ENCODE measurements around the gene CYFIP2.

Gene CYFIP2

GRCh38 chr5:157279605-157280239 is 13.8 kb downstream of the CYFIP2 start:
- H3K27me3 ChIP-seq (ENCODE audit: control insufficient read depth, insufficient read depth, low read length) = no peaks in the 10 kb centered on the region
- H3K36me3 ChIP-seq (ENCODE audit: insufficient read depth, low read length) = no peaks in the 10 kb centered on the region
- peaks cover 10% of the 10 kb centered on the region for H3K4me1 ChIP-seq (ENCODE audit: control insufficient read depth, insufficient read depth, low read length)
- no peak overlapping the region for H3K4me3 ChIP-seq (ENCODE audit: low read length)
- H3K9me3 ChIP-seq (replicated peaks; ENCODE audit: low read length) = no peaks in the 10 kb centered on the region
- H3K9ac ChIP-seq (ENCODE audit: low read depth, low read length) = no peak overlapping the region
- H3K4me2 ChIP-seq (ENCODE audit: low read length) = no peak overlapping the region

GRCh38 chr5:157280927-157281326 is 15.0 kb downstream of the CYFIP2 start:
- Histone ChIP-seq H3K4me3 (ENCODE audit: low read length) (no peak overlapping the region), H3K9me3 (replicated peaks; ENCODE audit: low read length) (no peaks in the 10 kb centered on the region), H3K36me3 (ENCODE audit: insufficient read depth, low read length) (no peaks in the 10 kb centered on the region), H3K27me3 (ENCODE audit: control insufficient read depth, insufficient read depth, low read length) (no peaks in the 10 kb centered on the region), H3K4me2 (ENCODE audit: low read length) (peak overlapping the region; percentile 33), H3K4me1 (ENCODE audit: control insufficient read depth, insufficient read depth, low read length) (peaks cover 10% of the 10 kb centered on the region), H3K9ac (ENCODE audit: low read depth, low read length) (no peak overlapping the region)

DNA sequence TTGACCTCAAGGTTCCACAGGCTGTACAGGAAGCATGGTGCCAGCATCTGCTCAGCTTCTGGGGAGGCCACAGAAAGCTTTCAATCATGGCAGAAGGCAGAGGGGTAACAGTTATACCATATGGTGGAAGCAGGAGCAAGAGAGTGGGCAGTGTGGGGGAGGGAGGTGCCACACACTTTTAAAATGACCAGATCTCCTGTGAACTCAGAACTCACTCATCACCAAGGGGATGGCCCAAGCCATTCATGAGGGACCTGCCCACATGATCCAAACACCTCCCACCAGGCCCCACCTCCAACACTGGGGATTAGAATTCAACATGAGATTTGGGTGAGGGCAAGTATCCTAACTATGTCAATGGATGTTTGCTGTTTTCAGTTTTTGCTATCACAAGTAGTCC is 16.2 kb downstream of the CYFIP2 start:
- Histone ChIP-seq H3K4me1 (ENCODE audit: control insufficient read depth, insufficient read depth, low read length) (peaks cover 10% of the 10 kb centered on the region), H3K9ac (ENCODE audit: low read depth, low read length) (no peak overlapping the region), H3K36me3 (ENCODE audit: insufficient read depth, low read length) (no peaks in the 10 kb centered on the region), H3K4me2 (ENCODE audit: low read length) (no peak overlapping the region), H3K27me3 (ENCODE audit: control insufficient read depth, insufficient read depth, low read length) (no peaks in the 10 kb centered on the region), H3K9me3 (replicated peaks; ENCODE audit: low read length) (no peaks in the 10 kb centered on the region), H3K4me3 (ENCODE audit: low read length) (no peak overlapping the region)

GRCh38 chr5:157283434-157283833 is 17.5 kb downstream of the CYFIP2 start:
- no peak overlapping the region for H3K4me3 ChIP-seq (ENCODE audit: low read length)
- H3K9me3 ChIP-seq (replicated peaks; ENCODE audit: low read length) = no peaks in the 10 kb centered on the region
- no peak overlapping the region for H3K9ac ChIP-seq (ENCODE audit: low read depth, low read length)
- peaks cover 10% of the 10 kb centered on the region for H3K4me1 ChIP-seq (ENCODE audit: control insufficient read depth, insufficient read depth, low read length)
- no peaks in the 10 kb centered on the region for H3K27me3 ChIP-seq (ENCODE audit: control insufficient read depth, insufficient read depth, low read length)
- H3K4me2 ChIP-seq (ENCODE audit: low read length) = no peak overlapping the region
- H3K36me3 ChIP-seq (ENCODE audit: insufficient read depth, low read length) = no peaks in the 10 kb centered on the region

GRCh38 chr5:157284458-157285212 is 18.7 kb downstream of the CYFIP2 start:
- Histone ChIP-seq H3K9me3 (replicated peaks; ENCODE audit: low read length) (no peaks in the 10 kb centered on the region), H3K4me1 (ENCODE audit: control insufficient read depth, insufficient read depth, low read length) (peaks cover 10% of the 10 kb centered on the region), H3K4me2 (ENCODE audit: low read length) (no peak overlapping the region), H3K4me3 (ENCODE audit: low read length) (no peak overlapping the region), H3K27me3 (ENCODE audit: control insufficient read depth, insufficient read depth, low read length) (no peaks in the 10 kb centered on the region), H3K9ac (ENCODE audit: low read depth, low read length) (no peak overlapping the region), H3K36me3 (ENCODE audit: insufficient read depth, low read length) (no peaks in the 10 kb centered on the region)

GRCh38 chr5:157285310-157286035 is 19.6 kb downstream of the CYFIP2 start:
- Histone ChIP-seq H3K9ac (ENCODE audit: low read depth, low read length) (no peak overlapping the region), H3K27me3 (ENCODE audit: control insufficient read depth, insufficient read depth, low read length) (no peaks in the 10 kb centered on the region), H3K36me3 (ENCODE audit: insufficient read depth, low read length) (no peaks in the 10 kb centered on the region), H3K4me2 (ENCODE audit: low read length) (no peak overlapping the region), H3K4me3 (ENCODE audit: low read length) (no peak overlapping the region), H3K9me3 (replicated peaks; ENCODE audit: low read length) (no peaks in the 10 kb centered on the region), H3K4me1 (ENCODE audit: control insufficient read depth, insufficient read depth, low read length) (peaks cover 12% of the 10 kb centered on the region)

DNA sequence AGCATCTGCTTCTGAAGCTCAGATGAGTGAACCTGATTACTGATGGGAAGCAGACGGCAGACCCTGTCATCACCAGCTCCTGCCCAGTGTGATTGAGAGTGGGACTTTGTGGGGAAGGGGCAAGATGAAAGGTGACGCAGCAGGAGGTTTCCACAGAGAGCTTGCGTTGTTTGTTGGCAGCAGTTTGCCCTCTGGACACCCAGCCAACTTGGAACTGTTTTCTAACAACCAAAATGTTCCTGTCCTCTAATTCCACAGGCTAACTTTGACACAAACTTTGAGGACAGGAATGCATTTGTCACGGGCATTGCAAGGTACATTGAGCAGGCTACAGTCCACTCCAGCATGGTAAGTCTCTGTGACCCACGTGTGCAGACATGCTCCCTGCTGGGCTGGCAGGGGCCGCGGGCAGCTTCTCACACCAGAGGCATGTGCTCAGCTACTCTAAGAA is 20.9 kb downstream of the CYFIP2 start:
- H3K9ac ChIP-seq (ENCODE audit: low read depth, low read length) = no peak overlapping the region
- H3K36me3 ChIP-seq (ENCODE audit: insufficient read depth, low read length) = no peaks in the 10 kb centered on the region
- no peak overlapping the region for H3K4me3 ChIP-seq (ENCODE audit: low read length)
- H3K9me3 ChIP-seq (replicated peaks; ENCODE audit: low read length) = no peaks in the 10 kb centered on the region
- H3K4me1 ChIP-seq (ENCODE audit: control insufficient read depth, insufficient read depth, low read length) = peaks cover 13% of the 10 kb centered on the region
- no peak overlapping the region for H3K4me2 ChIP-seq (ENCODE audit: low read length)
- H3K27me3 ChIP-seq (ENCODE audit: control insufficient read depth, insufficient read depth, low read length) = no peaks in the 10 kb centered on the region

DNA sequence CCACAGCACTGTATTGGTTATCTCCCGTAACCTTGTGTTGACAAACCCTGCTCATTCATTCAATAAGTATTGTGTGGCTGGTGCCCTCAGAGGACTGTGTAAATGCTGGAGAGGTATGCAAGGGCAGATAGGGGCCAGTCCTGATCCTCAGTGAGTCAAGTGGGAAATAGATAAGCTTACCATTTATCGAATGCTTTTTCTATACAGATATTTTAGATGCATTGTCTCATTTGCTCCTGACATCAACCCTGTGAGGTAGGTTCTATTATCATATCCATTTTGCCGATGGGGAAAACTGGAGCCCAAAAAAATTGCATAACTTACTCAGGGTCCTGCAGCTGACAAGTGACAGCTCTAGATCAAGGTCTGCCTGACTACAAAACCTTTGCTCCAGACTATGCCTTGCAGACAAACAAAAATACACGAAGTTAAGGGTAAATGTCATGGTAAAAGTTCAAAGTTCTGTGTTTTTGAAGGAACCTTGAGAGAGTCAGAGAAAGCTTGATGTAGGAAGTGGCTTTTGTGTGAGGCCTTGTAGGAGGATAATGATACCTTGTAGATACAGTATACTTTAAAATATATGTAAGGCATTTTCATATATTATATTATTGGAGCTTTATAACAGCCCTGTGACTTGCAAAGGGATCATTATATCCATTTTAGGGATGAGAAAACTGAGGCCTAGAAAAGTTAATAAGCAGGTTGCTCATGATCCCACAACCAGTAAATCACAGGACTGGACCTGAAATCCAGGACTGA is 22.7 kb downstream of the CYFIP2 start:
- no peak overlapping the region for H3K9ac ChIP-seq (ENCODE audit: low read depth, low read length)
- no peaks in the 10 kb centered on the region for H3K27me3 ChIP-seq (ENCODE audit: control insufficient read depth, insufficient read depth, low read length)
- H3K36me3 ChIP-seq (ENCODE audit: insufficient read depth, low read length) = no peaks in the 10 kb centered on the region
- H3K4me3 ChIP-seq (ENCODE audit: low read length) = no peak overlapping the region
- no peak overlapping the region for H3K4me2 ChIP-seq (ENCODE audit: low read length)
- H3K9me3 ChIP-seq (replicated peaks; ENCODE audit: low read length) = no peaks in the 10 kb centered on the region
- H3K4me1 ChIP-seq (ENCODE audit: control insufficient read depth, insufficient read depth, low read length) = peaks cover 13% of the 10 kb centered on the region

DNA sequence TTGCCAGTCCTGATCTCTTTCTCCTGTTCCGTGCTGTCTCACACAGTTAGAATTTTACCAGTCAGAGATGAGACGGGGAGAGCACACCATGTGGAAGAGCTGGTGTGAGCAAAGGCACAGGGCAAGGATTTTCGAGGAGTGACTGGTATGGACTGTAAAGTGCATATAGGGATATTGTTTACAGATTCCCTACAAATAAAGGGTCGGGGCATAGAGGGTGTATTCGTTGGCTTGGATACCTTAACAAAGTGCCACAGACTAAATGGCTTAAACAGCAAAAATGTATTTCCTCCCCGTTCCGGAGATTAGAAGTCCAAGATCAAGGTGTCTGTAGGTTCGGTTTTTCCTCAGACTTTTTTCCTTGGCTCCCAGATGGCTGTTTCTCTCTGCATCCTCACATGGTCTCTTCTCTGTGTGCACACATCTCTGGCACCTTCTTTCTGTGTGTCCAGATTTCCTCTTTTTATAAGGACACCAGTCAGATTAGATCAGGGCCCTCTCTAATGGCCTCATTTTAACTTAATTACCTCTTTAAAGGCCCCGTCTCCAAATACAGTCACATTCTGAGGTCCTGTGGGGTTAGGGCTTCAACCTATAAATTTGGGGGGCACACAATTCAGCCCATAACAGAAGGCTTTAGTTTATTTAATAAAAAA is 23.4 kb downstream of the CYFIP2 start:
- Histone ChIP-seq H3K36me3 (ENCODE audit: insufficient read depth, low read length) (no peaks in the 10 kb centered on the region), H3K9ac (ENCODE audit: low read depth, low read length) (no peak overlapping the region), H3K4me3 (ENCODE audit: low read length) (no peak overlapping the region), H3K27me3 (ENCODE audit: control insufficient read depth, insufficient read depth, low read length) (no peaks in the 10 kb centered on the region), H3K4me2 (ENCODE audit: low read length) (no peak overlapping the region), H3K4me1 (ENCODE audit: control insufficient read depth, insufficient read depth, low read length) (peaks cover 13% of the 10 kb centered on the region), H3K9me3 (replicated peaks; ENCODE audit: low read length) (no peaks in the 10 kb centered on the region)

DNA sequence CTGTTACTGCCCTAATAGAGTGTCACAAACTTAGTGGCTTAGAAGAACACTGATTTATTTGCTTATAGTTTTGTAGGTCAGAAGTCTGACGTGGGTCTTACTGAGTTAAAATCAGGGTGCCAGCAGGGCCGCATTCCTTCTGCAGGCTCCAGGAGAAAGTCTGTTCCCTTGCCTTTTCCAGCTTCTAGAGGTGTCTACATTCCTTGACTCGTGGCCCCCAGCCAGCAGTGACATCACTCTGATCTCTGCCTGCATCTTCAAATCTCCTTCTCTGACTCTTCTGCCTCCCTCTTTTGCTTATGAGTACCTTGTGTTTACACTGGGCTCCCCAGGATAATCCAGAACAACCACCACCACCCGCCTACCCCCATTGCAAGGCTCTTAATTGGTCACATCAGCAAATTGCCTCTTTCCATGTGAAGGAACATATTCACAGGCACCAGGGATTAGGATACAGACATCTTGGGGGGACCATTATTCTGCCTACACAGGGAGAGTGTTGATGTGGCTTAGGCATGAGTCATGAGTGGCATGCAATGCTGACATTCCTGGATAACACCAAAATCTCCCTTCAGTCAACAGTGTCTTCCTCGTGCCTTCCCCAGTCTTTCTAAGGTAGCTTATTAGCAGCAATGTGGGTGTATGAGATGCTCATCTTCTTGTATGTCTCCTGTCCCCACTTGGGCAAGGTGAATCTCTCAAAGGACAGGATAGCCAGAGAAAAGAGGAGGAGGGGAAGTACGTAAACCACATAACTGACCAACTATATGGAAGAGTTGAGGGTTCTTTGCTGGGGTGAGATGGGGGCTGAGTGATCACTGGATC is 24.4 kb downstream of the CYFIP2 start:
- H3K27me3 ChIP-seq (ENCODE audit: control insufficient read depth, insufficient read depth, low read length) = no peaks in the 10 kb centered on the region
- peaks cover 13% of the 10 kb centered on the region for H3K4me1 ChIP-seq (ENCODE audit: control insufficient read depth, insufficient read depth, low read length)
- H3K4me3 ChIP-seq (ENCODE audit: low read length) = no peak overlapping the region
- H3K4me2 ChIP-seq (ENCODE audit: low read length) = no peak overlapping the region
- no peaks in the 10 kb centered on the region for H3K36me3 ChIP-seq (ENCODE audit: insufficient read depth, low read length)
- no peaks in the 10 kb centered on the region for H3K9me3 ChIP-seq (replicated peaks; ENCODE audit: low read length)
- no peak overlapping the region for H3K9ac ChIP-seq (ENCODE audit: low read depth, low read length)

Measured in skeletal muscle satellite cell (primary cell).